Activated CD8-positive, alpha-beta memory T cell treated with anti-CD3 and anti-CD28 coated beads for 4 hours (primary cell): ENCODE measurements around the gene MAP6D1.

ENCODE experiments used
- DNase-seq, 2 donors: peaks; one replicate each; pipeline ENCODE4 v3.0.0-alpha.2; 2020; ENCODE audit warnings: low read depth in 2 of 2

Gene MAP6D1

DNA sequence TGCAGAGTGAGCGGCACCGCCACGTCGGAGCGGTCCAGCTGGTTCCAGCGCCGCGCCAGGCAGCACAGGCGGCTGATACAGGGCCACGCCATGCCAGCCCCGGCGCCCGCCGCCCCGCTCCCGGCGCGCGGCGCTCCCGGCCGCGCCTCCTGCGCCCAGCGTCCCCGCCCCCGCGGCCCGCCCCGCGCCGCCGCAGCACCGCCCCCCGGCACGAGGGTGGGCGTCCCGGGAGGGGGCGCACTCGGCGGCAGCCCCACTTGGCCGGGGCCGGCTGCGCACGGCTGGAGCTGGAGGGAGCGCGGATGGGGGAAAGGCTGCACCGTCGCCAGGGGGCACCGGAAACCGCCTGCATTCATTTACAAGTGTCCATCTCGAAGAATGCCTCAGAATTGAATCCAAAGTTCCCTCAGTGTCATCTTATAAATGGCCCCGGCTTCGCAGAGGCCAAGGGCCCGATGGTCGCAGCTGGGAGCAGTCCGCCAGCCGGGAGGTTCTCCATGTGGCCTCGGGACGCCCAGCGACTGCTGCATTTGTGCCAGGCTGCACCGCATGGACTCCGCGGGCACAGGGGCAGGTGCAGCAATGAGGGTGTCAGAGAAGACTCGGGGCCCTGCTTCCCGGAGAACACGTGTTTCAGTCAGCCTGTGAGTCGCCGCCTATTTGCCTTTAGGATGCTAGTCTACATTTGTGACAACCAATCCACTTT, at the start of gene MAP6D1:
Gene MAP6D1 (minus strand): TSS at position 122 of the 706 bp plus-strand sequence. CDS start 30 bp downstream, at position 92.
- DNase-seq = peak; percentile 7 to 26

DNA sequence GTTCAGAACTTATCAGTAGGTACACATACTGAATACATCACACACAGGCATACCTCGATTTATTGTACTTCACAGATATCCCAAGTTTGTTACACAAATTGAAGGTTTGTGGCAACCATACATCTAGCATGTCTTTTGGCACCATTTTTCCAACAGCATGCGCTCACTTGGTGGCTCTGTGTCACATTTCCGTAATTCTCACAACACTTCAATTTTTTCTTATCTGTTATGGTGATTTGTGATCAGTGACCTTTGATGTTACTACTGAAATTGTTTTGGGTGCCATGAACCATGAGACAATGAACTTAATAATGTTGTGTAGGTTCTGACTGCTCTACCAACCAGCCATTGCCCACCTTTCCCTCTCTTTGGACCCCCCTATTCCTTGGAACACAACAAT, 48.5 kb upstream of the MAP6D1 start:
- DNase-seq = no peak

DNA sequence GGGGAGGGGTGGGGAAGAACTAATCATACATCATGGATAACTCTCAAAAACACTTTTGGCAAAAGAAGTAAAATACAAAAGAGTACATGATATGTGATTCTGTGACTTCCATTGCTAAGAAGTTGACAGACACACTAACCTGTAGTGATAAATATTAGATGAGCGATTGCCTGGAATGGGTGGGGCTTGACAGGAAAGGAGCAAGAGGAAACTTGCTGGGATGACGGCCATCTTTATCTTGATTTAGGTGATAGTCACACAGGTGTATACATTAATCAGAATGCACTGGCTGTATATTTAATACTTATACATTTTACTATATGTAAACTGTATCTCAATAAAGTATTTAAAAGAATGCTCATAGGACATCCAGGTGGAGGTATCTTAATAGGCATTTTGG, 46.2 kb upstream of the MAP6D1 start:
- no peak for DNase-seq

DNA sequence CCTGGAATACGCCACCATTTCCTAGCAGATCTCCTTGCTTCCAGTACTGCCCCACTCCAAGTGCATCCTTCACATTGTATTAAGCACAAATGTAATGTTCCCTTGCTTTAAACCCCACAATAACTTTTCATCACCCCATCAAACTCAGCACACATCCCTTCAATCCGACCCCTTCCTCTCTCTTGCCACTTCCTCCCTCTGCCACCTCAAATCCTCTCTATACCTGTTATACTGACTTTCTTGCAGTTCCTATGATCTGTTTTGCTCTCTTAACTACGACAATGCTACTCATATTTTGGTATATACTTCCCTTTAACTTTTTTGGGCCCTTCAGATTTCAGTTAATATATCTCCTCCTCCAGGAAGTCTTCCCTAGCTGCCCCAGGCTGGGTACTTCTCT, 45.2 kb upstream of the MAP6D1 start:
- DNase-seq = no peak

DNA sequence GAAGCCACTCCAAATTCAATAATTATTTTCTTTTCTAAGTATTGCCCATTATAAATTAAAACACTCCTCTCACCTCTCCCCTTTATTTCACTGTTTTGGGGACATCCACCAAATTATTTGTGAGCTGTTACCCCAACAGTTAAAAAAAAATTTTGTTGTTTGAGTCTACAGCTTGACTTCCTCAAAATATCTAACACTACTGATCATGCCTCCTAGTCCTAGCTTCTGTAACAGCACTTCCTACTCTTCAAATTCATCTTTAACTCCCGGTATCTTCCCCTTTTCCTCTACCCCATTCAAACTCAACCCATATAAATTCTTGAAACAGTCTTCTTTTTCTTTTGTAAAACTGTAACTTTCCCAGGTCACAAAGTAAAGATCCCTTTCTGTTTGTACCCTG, 43.4 kb upstream of the MAP6D1 start:
- no peak for DNase-seq

DNA sequence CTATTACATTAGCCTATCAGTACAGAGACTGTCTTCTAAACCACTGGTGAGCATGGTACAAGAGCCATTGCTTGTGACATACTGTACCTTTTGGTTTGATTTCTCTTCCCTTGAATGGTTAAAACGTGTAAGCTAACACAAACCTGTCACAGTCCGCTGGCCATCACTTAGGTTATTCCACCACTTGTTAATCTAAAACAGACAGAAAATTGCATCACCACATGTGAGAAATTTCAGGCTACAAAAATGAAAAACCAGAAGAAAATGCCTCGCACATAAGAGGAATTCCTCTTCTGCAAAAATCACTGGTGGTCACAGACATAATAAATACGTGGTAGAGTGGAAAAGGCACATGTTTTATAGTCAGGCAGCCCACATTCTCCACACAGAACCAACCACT, 37.2 kb upstream of the MAP6D1 start:
- DNase-seq = no peak

DNA sequence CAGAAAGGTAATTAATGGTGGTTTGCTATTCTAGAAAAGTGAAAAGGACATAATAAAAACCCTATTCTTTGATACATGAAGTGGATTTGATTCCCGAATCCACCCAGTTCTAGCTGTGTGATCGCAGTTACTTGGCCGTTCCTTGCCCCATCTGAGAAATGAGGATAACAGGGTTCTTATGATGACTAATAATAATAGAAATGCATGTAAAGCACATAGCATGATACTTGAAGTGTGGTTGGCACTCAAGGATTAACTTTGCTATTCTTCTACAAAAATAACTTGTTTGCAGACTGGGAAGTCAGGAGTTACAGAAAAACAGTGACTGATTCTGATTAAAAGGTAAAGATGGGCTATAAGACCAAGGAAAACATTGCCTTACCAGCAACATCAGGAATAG, 32.5 kb upstream of the MAP6D1 start:
- DNase-seq = no peak

DNA sequence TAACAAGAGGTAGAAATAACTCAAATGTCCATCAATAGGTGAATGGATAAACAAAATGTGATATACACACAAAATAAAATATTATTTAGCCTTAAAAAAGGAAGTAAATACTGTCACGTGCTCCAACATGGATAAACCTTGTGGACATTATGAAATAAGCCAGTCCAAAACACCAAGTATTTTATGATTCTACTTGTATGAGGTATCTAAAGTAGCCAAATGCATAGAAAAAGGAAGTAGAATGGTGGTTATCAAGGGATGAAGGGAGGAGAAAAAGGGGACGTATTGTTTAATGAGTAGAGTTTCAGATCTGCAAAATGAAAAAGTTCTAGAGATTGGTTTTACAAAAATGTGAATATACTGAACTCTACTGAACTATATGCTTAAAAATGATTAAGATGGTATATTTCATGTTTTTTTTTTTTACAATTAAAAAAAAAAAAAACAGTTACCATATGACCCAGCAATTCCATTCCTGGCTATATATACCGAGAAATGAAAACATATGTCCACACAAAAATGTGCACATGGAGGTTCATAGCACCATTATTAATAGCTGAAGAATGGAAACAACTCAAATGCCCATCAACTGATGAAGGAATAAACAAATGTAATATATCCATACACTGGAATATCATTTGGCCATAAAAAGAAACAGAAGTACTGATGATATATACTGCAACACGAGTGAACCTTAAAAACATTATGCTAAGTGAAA, 29.1 kb upstream of the MAP6D1 start:
- DNase-seq = no peak

DNA sequence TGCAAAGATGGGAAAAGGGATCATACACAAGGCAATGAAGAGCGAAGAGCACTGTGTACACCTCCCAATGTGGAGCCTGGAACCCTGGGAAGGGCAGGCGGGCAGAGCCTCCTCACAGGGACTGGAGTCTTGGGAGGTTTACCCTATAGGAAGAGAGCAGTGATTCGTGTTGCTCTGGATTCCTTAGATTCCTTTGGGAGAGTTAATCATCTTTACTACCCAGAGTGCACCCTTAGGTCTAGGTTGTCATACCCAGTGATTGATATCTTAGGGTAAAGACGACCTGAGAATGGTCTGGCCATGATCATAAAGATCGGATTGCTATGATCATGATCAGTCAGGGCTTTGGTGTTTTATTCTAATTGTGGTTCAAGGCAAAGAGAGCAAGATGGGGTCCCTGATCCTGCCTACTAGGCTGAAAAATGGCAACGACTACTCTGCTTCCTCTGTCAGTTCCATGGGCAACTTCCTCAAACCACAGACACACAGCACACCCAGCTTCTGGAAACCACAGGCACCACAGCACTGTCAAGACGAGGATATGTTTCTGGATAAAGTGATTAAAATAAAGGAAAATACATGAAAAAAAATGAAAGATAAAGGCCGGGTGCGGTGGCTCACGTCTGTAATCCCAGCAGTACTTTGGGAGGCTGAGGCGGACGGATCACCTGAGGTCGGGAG, 20.4 kb upstream of the MAP6D1 start:
- DNase-seq = no peak

DNA sequence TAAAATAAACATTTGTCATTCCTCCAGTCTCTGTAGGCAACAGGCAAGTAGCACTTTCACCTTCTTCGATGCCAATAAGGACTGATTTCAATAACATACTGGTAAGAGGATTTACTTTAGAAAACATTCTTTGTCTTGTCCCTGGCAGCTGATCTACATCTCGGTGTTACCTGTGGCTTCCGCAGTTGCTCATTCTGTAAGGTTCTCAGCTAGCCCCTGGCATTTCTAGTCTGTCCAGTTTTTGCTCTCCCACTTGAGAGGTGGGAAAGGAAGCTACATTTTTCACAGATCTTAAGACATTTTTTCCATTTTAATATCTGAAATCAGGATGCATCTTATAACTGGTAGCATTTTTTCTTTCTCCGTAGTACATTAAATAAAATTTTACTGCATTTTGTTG, 19.7 kb upstream of the MAP6D1 start:
- no peak for DNase-seq

DNA sequence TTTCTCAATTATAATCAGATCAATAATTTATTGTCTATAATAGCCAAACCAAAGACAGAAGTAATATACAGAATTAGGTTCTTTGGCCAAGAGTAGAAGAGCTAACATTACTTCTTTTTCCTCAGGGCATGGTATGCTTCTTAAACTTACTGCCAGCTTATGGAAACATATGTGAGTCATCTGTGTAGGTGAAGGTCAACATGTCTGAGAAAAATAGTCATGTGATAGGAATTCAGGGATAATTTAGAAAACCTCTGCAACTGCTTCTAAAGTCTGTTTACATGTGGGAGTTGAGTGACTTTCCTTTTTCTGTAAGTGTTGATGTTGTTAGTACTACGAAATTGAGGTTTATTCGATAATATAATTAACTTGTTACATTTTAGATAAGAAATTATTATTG, 19.2 kb upstream of the MAP6D1 start:
- DNase-seq = no peak

DNA sequence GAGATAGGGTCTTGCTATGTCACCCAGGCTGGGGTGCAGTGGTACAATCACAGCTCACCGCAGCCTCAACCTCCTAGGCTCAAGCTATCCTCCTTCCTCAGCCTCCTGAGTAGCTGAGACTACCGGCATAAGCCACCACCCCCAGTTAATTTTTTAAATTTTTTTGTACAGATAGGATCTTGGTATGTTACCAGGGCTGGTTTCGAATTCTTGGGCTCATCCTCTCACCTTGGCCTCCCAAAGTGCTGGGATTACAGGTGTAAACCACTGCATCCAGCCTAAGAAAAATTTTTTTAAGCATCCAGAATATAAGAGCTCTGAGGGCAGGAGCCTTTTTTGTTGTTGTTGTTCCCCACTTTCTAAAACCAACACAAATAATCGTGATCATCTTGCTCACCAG, 14.4 kb upstream of the MAP6D1 start:
- no peak for DNase-seq

DNA sequence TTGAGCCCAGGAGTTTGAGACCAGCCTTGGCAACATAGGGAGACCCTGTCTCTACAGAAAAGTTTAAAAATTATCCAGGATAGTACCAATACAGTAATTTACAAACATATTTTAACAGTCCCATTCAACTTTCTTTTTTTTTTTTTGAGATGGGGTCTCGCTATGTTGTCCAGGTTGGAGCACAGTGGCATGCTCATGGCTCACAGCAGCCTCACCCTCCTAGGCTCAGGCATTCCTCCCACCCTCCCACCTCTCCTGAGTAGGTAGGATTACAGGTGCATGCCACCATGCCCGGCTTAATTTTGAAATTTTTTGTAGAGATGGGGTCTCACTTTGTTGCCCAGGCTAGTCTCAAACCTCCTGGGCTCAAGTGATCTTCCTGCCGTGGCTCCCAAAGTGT, 12.5 kb upstream of the MAP6D1 start:
- DNase-seq = no peak

DNA sequence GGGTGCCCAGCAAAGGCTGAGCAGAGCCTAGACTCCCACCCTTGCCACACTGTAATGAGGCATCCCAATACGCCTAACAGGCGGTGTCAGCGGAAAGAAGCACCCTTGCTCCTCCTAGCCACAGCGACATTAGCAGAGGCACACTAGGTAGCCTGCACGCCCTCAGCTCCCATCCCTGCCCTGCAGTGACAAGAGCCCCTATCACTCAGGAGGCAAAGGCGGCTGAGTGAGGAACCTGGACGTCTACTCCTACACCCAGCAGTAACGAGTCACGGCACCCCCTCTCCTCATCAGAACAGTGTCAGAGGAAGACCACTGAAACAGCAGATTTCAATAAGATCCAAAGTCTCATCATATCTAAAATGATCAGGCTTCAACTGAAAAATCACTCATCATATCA, 12.0 kb upstream of the MAP6D1 start:
- no peak for DNase-seq

DNA sequence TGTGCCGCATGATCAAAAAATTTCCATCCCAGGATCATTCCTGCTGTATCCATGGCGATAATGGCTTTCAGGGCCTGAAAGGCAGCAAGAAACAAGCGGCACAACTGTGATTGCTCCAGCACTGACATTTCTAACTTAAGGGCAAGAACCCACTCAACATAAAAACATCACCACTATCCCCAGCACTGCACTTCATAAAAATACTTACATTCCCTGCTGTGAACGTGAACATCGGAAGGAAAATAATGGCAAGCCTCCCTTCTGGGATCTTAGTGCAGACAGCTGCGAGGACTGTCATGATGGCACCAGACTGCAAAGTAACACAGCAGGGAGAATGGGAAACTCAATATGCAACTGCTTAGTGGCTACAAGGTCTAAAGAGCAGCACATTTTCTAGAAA, 8.1 kb upstream of the MAP6D1 start:
- no peak for DNase-seq

DNA sequence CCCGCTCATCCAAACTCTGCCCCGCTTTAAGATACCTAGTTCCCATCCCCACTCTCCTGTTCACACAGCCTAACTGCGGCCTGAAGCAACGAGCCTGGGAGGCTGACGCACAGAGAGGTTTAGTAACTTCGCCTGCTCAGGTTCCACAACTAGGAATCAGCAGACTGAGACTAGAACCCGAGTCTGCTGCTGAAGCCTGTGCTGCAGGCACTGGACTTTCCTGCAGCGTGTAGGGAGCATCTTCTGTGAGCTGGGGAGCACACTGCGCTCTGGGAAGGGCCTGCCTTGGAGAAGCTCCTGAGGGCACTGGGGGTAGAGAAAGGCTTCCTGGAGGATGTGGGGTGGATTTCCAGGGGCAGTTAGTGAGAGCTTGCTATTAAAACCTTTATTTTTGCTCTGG, 4.8 kb upstream of the MAP6D1 start:
- no peak for DNase-seq

DNA sequence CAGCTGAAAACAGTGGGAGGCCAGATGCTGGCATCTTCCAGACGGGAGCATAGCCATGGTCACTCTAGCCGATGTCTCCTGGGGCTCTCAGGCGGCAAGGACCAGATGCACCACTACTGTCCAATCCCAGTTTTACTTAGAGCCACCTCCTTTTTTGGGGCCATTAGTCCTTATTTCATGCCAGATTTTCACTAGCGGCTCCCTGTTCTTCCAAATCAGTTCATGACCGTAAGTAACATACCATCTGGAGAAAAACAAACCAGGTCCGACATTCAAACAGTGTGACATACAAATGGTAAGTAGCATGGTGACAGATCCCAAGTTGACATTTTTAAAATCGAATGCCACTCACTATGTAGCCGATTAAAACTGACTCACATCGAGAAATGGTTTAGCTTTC, 4.1 kb upstream of the MAP6D1 start:
- no peak for DNase-seq

DNA sequence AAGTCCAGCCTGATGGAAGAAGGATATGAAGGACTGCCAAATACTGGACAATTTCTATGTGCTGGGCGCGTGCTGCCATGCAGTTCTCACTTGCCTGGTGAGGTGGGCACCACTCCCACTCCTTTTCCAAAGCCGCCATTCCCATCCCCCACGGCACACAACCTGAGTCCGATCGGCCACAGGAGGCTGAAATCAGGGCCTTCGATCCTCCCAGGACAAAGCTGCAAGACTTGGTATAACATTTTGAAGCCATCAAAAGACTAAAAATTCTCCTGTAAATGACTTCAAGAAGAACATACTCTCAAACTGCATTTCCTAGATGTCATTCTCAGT, 3.1 kb upstream of the MAP6D1 start:
- no peak for DNase-seq

DNA sequence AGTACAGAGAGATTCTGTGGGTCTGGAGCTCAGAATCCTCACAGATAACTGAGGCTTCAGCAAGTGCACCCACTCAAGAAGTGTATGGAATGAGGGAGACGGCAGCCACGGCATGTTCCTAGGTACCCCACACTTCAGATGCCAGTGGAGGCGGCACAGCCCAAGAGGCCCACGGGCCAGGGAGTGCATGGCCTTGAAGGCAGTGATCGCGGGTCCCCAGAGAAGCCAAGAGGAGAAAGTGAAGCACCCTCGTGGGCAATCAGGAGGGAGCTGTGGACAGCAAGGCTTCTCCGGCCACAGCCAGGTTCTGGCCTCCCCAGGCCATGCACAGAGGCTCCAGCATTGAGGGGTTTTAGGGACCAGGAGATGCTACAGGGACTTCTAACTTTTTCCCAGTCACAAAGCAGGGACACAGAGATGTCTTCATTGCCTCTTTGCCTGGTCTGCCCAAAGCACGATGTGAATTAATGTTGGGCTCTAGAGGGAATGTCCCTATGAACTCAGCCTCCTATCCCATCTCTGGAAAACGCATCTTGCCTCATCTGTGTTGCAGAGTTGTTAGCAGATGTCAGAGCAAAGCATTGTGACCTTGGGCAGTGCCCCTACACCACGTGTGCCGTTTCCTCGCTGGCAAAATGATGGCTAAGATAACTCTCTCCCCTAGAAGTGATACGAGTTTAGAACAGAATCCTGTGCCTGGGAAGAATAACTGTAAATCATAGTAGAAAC, 2.6 kb upstream of the MAP6D1 start:
- DNase-seq = no peak

DNA sequence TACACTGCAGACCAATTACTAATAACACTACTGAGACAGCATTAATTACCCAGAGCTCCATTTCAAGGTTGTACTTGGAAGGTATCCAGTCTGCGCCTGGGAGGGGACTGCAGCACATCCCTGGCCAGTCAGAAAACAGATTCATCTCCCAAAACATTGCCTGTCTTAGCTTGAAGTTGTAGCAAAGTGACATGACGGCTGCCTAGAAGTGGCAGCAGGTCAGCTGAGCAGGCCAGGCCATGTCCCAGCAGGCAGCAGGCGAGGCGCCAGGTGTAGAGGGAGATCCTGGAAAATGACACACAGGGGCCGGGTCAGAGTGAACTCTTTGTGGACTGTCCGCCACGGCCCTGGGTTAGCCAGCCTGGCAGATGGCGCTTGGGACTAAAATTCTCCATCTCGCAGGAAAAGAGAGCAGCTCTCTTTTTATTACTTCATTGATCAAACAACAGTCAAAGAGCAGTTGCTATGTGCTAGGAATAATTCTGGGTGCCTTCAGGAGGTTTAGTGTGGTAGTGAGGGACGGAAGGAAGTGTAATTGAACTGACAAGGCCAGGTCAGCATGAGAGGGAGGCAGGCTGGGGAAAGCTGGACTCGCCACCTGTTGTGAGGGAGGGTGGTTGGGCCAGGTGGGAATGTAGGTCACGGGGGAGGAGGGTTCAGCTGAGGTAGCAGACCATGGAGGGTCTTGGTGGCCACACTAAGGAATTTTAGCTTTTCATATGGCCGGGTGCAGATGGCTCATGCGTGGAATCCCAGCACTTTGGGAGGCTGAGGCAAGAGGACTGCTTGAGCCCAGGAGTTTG, 1.3 kb upstream of the MAP6D1 start:
- no peak for DNase-seq

DNA sequence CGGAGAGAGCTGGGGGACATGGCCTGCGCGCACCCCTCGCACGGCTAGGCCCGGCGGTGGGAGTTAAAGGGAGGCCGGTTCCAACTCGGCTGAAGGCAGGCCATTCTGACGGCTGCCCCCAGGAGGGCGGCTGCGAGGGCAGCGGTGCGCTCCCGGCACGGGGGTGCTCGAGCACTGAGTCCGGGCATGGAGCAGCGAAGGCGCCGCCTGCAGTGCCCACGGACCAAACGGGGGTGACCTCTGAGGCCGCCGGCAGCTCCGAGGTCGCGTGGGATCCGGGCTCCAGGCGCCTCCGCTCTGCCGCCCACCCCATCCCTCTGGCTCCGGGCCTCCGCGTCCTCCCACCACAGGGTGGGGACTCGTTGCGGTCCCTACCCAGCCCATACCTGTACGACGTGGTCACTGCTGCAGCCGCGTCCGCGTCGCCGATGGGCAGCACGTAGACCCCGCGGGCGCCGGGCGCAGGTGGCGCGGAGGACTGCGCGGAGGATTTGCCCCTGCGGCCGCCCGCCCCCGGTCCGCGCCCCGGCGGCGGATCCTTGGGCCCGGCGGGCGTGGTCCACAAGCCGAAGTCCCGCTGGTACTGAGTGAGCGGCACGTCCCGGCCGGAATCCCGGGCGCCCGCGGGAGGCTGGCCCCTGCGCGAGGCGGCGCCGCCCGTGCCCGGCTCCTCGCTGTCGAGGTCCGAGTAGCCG, 469 bp downstream of the MAP6D1 start:
- no peak for DNase-seq
